Retinal pigment epithelial cell (primary cell): ENCODE measurements around the gene ZBTB25.
"Not testable (repeated sequence)": the region's sequence is repeated elsewhere in the genome, so short reads cannot be mapped to it uniquely, and the experiment has no call there.

Experiments
- DNase-seq: peaks from one replicate; pipeline ENCODE4 v3.0.0-alpha.2; 2010; ENCODE audit warnings: low read depth
- H3K4me3 ChIP-seq: 2 replicates; pipeline ENCODE4 v1.5.1; 2011; ENCODE audit warnings: mild to moderate bottlenecking, low read length, control low read depth, moderate library complexity
- CTCF ChIP-seq: conservative IDR thresholded peaks from 2 replicates; pipeline ENCODE4 v1.5.1; 2011; ENCODE audit warnings: low read depth, low read length, control low read depth, inconsistent platforms

The ZBTB25 gene

DNA sequence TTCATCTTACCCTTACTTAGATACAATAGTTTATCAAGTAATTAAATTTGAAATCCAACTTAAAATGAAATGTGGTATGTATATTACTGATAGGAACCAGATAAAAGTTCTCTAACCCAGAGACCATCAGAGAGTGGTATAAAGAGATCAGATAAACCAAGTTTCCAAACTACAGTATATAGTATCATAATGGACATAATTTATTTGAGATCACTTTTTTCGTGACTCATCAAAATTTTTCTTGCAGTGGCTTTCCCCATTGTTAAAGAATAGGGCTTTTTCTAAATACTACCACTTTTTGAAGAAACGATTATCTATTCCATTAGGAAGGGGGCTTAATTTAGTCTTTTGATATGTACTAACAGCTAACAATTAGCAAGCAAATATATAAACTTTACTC is 21.7 kb upstream of the ZBTB25 start:
- no peak overlapping the region for H3K4me3 ChIP-seq
- TF ChIP-seq CTCF, result no peak
- no peak for DNase-seq

GRCh38 chr14:64522591-64523355 is 19.1 kb upstream of the ZBTB25 start:
- no peak overlapping the region for H3K4me3 ChIP-seq
- no peak for TF ChIP-seq CTCF
- DNase-seq, result no peak

DNA sequence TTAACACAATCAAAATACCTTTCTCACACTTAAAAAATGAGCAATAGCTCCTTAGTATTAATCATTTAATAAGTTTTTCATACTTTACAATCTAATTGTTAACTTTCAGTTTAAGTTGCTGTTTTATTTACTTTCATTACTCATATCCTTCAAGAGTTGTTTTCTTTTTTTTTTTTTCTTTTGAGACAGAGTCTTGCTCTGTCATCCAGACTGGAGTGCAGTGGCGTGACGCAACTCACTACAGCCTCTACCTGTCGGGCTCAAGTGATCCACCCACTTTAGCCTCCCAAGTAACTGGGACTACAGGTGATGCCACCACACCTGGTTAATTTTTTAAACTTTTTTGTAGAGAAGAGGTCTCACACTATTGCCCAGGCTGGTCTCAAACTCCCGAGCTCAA is 17.1 kb upstream of the ZBTB25 start:
- H3K4me3 ChIP-seq, result no peak overlapping the region
- TF ChIP-seq CTCF, result no peak
- no peak for DNase-seq

- TF ChIP-seq CTCF, result no peak
- no peak overlapping the region for H3K4me3 ChIP-seq
These were observed 14.6 kb upstream of the ZBTB25 start for GRCh38 chr14:64518229-64518628.

DNA sequence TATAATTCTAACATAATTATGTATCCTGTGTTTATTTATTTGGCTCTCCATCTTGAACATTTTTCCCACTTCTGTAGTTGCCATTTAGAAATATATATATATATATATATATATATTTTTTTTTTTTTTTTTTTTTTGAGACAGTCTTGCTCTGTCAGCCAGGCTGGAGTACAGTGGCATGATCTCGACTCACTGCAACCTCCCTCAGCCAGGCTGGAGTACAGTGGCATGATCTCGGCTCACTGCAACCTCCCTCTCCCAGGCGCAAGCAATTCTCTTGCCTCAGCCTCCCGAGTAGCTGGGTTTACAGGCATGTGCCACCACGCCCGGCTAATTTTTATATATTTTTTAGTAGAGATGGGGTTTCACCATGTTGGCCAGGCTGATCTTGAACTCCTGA is 14.0 kb upstream of the ZBTB25 start:
- not testable (repeated sequence) for H3K4me3 ChIP-seq, DNase-seq

More at GRCh38 chr14:64518229-64518628, 14.6 kb upstream of the ZBTB25 start:
- no peak for DNase-seq

DNA sequence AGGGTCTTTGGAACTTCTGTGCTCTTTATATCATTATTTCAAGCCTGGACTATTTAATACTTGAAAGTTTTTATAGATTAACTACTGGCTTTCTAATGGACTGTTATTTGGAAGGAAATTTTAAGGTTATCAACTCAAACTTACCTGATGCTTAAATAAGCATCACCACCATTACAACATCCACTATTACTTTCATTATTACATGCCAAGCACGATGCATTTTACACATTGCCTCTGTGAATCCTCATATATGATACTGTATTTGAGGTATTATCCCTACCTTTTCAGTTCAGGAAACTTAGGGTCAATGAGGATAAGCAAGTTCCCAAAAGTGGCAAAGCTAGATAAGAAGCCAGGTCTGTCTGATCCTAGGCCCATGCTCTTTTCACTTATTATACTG is 13.3 kb upstream of the ZBTB25 start:
- no peak for TF ChIP-seq CTCF
- H3K4me3 ChIP-seq, result no peak overlapping the region
- DNase-seq, result no peak

DNA sequence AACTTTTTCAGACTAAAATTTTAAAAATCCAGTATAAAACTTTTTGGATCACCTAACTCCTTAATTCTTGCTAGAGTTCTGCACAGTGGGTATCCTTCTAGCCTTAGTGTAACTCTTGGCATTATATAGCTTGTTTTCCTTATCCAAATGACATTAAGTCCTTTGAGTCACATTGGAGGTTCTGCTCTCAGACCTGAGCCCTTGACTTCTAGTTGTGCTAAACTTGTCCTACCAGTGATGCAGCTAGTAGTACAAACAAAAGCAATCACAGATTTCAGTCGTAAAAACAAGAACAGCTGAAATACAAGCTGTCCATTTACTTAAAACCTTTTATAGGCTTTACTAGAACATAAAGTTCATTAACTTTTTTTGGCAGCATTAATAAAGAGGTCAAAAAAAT is 11.4 kb upstream of the ZBTB25 start:
- no peak for TF ChIP-seq CTCF
- DNase-seq, result no peak
- H3K4me3 ChIP-seq, result no peak overlapping the region
